Measurements from ENCODE around the gene NRXN3. TPM values are rescaled to one million over a fixed set of nuclear protein-coding genes. Genes with fewer than 3 reads are reported as not detected.

The NRXN3 gene
- total and polyA plus RNA-seq, 2 of the 4 experiments (the other 2 are of a cell fraction), result 4.8 to 25.1 TPM

DNA sequence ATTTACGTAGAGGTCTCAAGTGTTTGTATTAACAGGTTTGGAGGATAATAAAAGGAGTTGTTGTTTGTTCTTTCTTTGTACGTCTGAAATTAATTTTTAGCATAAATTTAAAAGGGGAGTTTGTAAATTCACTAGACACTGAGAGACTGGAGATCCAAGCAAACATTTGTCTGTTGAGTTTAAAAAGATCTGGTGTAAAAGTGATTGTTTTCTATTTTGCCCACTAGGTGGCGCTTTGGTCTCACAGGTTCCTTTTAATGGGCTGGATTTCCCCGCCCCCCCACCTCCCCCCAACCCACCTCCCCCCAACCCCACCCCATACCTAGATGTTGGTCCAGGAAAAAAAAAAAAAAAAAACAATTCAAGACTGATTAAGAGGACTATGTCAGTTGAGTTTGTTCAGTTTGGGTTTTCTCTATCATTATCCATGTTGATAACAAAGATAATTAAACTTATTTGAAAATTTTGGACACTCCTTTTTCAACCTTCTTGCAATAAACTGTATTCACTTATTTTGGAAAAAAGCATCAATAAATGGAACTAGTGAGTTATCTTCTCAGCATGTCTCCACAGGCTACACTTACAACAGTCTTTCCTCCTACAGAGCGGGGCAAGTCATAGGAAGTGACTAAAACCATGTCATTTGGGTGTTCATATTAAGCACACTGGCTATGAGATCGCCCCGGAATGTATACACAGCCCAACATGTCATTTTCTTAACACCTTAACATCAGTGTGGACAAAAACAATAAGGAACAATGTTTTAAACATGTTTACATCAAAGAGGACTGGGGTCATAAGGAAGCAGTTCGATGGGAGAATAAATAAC, 841.1 kb downstream of the NRXN3 start:
- Histone ChIP-seq H2BK15ac (ENCODE audit: low read depth, low read length) (peak overlapping the region; percentile 51; the same call in 1 of the 3 replicates), H3K14ac (replicated peaks; ENCODE audit: low read depth, low read length) (no peak overlapping the region), H3K4me3 (ENCODE audit: insufficient read depth, low read depth, low read length) (no peak overlapping the region), H3K27ac (ENCODE audit: insufficient read depth, low read length) (no peak overlapping the region), H3K23ac (ENCODE audit: low read depth, low read length) (peak overlapping the region; percentile 18; the same call in 1 of the 2 replicates), H4K8ac (ENCODE audit: low read depth in 2 of 2, low read length in 2 of 2) (peak overlapping the region; percentile 29 to 78; a peak in 3 of 4 replicates), H2AK5ac (ENCODE audit: low read depth, low read length) (no peak overlapping the region; the same call in 1 of the 2 replicates), H2BK5ac (ENCODE audit: low read depth, low read length, poor library complexity, severe bottlenecking) (peak overlapping the region; percentile 88), H3K36me3 (ENCODE audit: control insufficient read depth, insufficient read depth, low read length) (no peaks in the 10 kb centered on the region), H3K79me1 (ENCODE audit: low read depth in 1 of 2, low read length in 2 of 2) (no peaks in the 10 kb centered on the region), H2BK20ac (ENCODE audit: low read depth, low read length) (peak overlapping the region; percentile 92), H3K4ac (ENCODE audit: low read depth, low read length) (peak overlapping the region; percentile 78; the same call in 1 of the 2 replicates), H2AFZ (replicated peaks; ENCODE audit: low read length, poor library complexity) (no peak overlapping the region), H2BK120ac (ENCODE audit: low read depth, low read length) (peak overlapping the region; percentile 84), H3K27me3 (ENCODE audit: control insufficient read depth, insufficient read depth, low read length) (no peaks in the 10 kb centered on the region), H4K5ac (ENCODE audit: low read depth, low read length) (no peak overlapping the region), H4K91ac (ENCODE audit: insufficient read depth, low read depth, low read length) (peak overlapping the region; percentile 75; the same call in 1 of the 2 replicates), H3K4me1 (ENCODE audit: control insufficient read depth, insufficient read depth, low read length) (no peaks in the 10 kb centered on the region; the same call in 1 of the 2 replicates), H3K9me1 (ENCODE audit: insufficient read depth, low read length) (0 out of 2 replicates have a peak, but pooled peaks cover 3% of the 10 kb centered on the region), H3K56ac (ENCODE audit: extremely low read depth, insufficient read depth, low read length) (no peak overlapping the region; the same call in 1 of the 2 replicates), H3K9ac (ENCODE audit: low read depth, low read length) (peak overlapping the region; percentile 23; the same call in 1 of the 2 replicates), H4K20me1 (ENCODE audit: insufficient read depth, low read length) (no peaks in the 10 kb centered on the region), H3K4me2 (ENCODE audit: low read depth, low read length) (peak overlapping the region; percentile 80; the same call in 1 of the 2 replicates), H3K9me3 (ENCODE audit: control insufficient read depth, insufficient read depth, low read length) (no peaks in the 10 kb centered on the region), H2AK9ac (replicated peaks; ENCODE audit: low read depth, low read length, poor library complexity) (no peak overlapping the region), H3K18ac (ENCODE audit: low read depth, low read length) (peak overlapping the region; percentile 64; the same call in 1 of the 2 replicates)
- dilution Hi-C loops (cut with HindIII; ENCODE audit: low sequenced_read_pairs, unreplicated experiment), result no loop called here
- no TSS peak for BruUV-seq (replicated peaks)
- ATAC-seq (ENCODE audit: low read depth) (peak; percentile 86), DNase-seq (peak; percentile 84)
- POLR2A ChIA-PET (ENCODE audit: unreplicated experiment), result no interaction called here
- in situ Hi-C loops (cut with MboI; ENCODE audit: low sequenced_read_pairs), result loop anchor here (10.0 kb wide), 1 partner anchor 1043 kb away; no protein-coding TSS in a partner anchor
- intact Hi-C loops (cut with micrococcal nuclease), result loop anchor here (1.0 to 10.0 kb wide), 5 partner anchors 266 to 1203 kb away; partner anchors contain the start of gene DIO2
- WGBS, 2 experiments (ENCODE audit: extremely low coverage in 2 of 2, insufficient read length in 1 of 2), result no CpG with 5 or more reads among the region's 8 CpGs
- CTCF ChIA-PET, result no interaction called here
- TF ChIP-seq NFE2L2 (IDR thresholded peaks at IDR 0.05; ENCODE audit: low read depth, low read length) (no peak), BHLHE40 (IDR thresholded peaks at IDR 0.05; ENCODE audit: low read depth, low read length) (no peak), RAD21 (IDR thresholded peaks at IDR 0.05; ENCODE audit: low read length) (peak; percentile 63), POLR2A (IDR thresholded peaks at IDR 0.05; ENCODE audit: low read depth, low read length) (no peak), SMC3 (IDR thresholded peaks at IDR 0.05; ENCODE audit: low read depth, low read length) (peak; percentile 27; the same call in 1 of the 2 replicates), CHD1 (IDR thresholded peaks at IDR 0.05; ENCODE audit: low read depth, low read length) (no peak), MAFK (IDR thresholded peaks at IDR 0.05; ENCODE audit: low read depth, low read length) (no peak), MAZ (IDR thresholded peaks at IDR 0.05; ENCODE audit: borderline replicate concordance, low read depth, low read length) (no peak), CEBPB (IDR thresholded peaks at IDR 0.05; ENCODE audit: low read depth, low read length) (0 out of 2 replicates have a peak, but pooled peaks have one; percentile 1), RCOR1 (IDR thresholded peaks at IDR 0.05; ENCODE audit: insufficient replicate concordance, low read length) (no peak)
- TF ChIP-seq, protein P1, sequence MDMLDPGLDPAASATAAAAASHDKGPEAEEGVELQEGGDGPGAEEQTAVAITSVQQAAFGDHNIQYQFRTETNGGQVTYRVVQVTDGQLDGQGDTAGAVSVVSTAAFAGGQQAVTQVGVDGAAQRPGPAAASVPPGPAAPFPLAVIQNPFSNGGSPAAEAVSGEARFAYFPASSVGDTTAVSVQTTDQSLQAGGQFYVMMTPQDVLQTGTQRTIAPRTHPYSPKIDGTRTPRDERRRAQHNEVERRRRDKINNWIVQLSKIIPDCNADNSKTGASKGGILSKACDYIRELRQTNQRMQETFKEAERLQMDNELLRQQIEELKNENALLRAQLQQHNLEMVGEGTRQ (IDR thresholded peaks at IDR 0.05; ENCODE audit: low read depth, low read length), result no peak
- TF ChIP-seq, protein P2, sequence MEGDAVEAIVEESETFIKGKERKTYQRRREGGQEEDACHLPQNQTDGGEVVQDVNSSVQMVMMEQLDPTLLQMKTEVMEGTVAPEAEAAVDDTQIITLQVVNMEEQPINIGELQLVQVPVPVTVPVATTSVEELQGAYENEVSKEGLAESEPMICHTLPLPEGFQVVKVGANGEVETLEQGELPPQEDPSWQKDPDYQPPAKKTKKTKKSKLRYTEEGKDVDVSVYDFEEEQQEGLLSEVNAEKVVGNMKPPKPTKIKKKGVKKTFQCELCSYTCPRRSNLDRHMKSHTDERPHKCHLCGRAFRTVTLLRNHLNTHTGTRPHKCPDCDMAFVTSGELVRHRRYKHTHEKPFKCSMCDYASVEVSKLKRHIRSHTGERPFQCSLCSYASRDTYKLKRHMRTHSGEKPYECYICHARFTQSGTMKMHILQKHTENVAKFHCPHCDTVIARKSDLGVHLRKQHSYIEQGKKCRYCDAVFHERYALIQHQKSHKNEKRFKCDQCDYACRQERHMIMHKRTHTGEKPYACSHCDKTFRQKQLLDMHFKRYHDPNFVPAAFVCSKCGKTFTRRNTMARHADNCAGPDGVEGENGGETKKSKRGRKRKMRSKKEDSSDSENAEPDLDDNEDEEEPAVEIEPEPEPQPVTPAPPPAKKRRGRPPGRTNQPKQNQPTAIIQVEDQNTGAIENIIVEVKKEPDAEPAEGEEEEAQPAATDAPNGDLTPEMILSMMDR (conservative IDR thresholded peaks at IDR 0.05; ENCODE audit: low read depth, low read length), result peak; percentile 56
- TF ChIP-seq, protein P3, sequence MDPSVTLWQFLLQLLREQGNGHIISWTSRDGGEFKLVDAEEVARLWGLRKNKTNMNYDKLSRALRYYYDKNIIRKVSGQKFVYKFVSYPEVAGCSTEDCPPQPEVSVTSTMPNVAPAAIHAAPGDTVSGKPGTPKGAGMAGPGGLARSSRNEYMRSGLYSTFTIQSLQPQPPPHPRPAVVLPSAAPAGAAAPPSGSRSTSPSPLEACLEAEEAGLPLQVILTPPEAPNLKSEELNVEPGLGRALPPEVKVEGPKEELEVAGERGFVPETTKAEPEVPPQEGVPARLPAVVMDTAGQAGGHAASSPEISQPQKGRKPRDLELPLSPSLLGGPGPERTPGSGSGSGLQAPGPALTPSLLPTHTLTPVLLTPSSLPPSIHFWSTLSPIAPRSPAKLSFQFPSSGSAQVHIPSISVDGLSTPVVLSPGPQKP (IDR thresholded peaks at IDR 0.05; ENCODE audit: borderline replicate concordance, low read depth, low read length), result no peak

Measured in IMR-90 (cell line).